ENCODE results near the gene RAB11B. TPM values are rescaled to one million over a fixed set of nuclear protein-coding genes. Genes with fewer than 3 reads are reported as not detected.
A peak's percentile ranks its signal among the peaks of the same experiment; 100 is the strongest.

The RAB11B gene
- total RNA-seq, 1 donor from 2014 or later, result 135 TPM

DNA sequence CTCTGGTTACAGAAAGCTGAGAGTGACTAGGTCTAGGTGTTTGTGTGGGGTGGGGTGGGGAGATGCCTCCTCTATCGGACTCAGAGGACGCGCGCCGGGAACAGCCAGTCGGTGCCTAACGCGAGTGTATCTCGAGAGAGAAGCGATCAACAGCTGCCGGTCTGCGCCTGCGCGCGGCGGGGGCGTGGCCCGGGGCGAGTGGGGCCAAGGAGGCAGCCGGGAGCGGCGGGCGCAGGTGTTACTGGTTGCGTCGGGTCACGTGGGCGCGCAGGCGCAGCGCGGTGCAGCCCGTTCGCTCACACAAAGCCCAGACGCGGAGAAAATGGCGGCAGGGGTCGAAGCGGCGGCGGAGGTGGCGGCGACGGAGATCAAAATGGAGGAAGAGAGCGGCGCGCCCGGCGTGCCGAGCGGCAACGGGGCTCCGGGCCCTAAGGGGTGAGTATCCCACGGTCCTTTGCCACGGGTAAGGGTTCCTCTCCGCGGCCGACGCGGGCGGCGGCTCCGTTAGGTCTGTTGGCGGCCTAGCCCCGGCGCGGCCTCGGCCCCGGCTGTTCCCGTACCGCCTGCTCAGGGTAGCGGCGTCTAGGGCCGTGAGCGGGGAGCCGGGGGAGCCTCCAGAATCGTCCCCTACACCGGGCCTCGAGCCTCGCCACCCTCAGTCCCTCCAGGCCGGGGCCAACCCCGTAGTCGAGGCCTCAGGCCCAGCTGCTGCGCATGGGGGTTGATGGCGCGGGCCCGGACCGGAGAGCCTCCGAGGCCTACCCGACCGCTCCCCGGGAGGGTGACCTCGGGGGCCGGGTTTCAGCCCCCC lies 54.7 kb downstream of the RAB11B start, which contains the start of gene HNRNPM:
Gene HNRNPM, plus strand, starts transcription at position 299 of the 811 bp plus-strand sequence. Its CDS starts 24 bp downstream, at position 323.
- peak within 1 kb of the TSS; percentile 96 for H3K4me3 Mint-ChIP-seq
- peaks cover 45% of the 10 kb centered on the region for H3K4me1 Mint-ChIP-seq
- H3K36me3 Mint-ChIP-seq (ENCODE audit: low read depth), result peaks cover 11% of the 10 kb centered on the region
- DNase-seq (ENCODE audit: low read depth, low spot score), result peak; percentile 100
- H3K9me3 Mint-ChIP-seq, result no peaks in the 10 kb centered on the region
- no peaks in the 10 kb centered on the region for H3K27me3 Mint-ChIP-seq (ENCODE audit: low read depth)
- TF ChIP-seq, protein P1, sequence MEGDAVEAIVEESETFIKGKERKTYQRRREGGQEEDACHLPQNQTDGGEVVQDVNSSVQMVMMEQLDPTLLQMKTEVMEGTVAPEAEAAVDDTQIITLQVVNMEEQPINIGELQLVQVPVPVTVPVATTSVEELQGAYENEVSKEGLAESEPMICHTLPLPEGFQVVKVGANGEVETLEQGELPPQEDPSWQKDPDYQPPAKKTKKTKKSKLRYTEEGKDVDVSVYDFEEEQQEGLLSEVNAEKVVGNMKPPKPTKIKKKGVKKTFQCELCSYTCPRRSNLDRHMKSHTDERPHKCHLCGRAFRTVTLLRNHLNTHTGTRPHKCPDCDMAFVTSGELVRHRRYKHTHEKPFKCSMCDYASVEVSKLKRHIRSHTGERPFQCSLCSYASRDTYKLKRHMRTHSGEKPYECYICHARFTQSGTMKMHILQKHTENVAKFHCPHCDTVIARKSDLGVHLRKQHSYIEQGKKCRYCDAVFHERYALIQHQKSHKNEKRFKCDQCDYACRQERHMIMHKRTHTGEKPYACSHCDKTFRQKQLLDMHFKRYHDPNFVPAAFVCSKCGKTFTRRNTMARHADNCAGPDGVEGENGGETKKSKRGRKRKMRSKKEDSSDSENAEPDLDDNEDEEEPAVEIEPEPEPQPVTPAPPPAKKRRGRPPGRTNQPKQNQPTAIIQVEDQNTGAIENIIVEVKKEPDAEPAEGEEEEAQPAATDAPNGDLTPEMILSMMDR (conservative IDR thresholded peaks at IDR 0.05), result no peak
- peak within 1 kb of the TSS; percentile 100 for H3K27ac Mint-ChIP-seq (ENCODE audit: unreplicated experiment)

DNA sequence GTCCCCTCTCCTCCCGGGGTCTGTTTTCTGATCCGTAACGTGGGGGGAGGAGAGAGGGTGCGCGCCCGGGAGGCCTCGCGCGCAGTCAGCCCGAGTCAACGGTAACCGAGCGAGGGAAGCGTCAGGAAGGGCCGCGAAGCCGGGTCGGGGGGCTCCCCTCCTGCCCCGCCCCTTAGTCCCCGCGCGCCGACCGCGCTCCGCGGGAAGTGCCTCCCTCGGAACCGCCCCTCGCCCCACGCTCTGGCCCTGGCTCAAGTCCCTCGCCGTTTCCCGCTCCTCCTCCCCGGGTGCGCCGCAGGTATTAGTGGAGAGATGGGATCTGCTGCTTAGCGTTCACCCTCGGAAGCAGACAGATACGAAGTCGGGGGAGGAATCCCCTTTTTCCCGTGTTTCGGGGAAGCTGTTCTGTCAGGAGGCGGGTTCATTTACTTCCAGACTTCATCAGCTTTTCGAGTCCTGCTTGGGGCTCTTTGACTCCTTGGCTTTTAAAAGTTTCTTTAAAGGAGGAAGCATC lies 55.4 kb downstream of the RAB11B start:
- Mint-ChIP-seq H3K27ac (ENCODE audit: unreplicated experiment) (peak overlapping the region; percentile 97), H3K27me3 (ENCODE audit: low read depth) (no peaks in the 10 kb centered on the region), H3K4me3 (peak overlapping the region; percentile 89), H3K9me3 (no peaks in the 10 kb centered on the region), H3K4me1 (peaks cover 49% of the 10 kb centered on the region), H3K36me3 (ENCODE audit: low read depth) (peaks cover 11% of the 10 kb centered on the region)
- TF ChIP-seq, protein P1 (conservative IDR thresholded peaks at IDR 0.05), result no peak
- peak; percentile 25 for DNase-seq (ENCODE audit: low read depth, low spot score)

- H3K27me3 Mint-ChIP-seq (ENCODE audit: low read depth), result no peaks in the 10 kb centered on the region
- no peak for DNase-seq (ENCODE audit: low read depth, low spot score)
- H3K36me3 Mint-ChIP-seq (ENCODE audit: low read depth), result peaks cover 11% of the 10 kb centered on the region
- H3K27ac Mint-ChIP-seq (ENCODE audit: unreplicated experiment), result peak overlapping the region; percentile 97
- H3K9me3 Mint-ChIP-seq, result no peaks in the 10 kb centered on the region
- TF ChIP-seq, protein P1 (conservative IDR thresholded peaks at IDR 0.05), result no peak
- H3K4me1 Mint-ChIP-seq, result peaks cover 50% of the 10 kb centered on the region
- peak overlapping the region; percentile 89 for H3K4me3 Mint-ChIP-seq
Measured at GRCh38 chr19:8446061-8446709, 56.0 kb downstream of the RAB11B start.

GRCh38 chr19:8449830-8450229 lies 59.7 kb downstream of the RAB11B start:
- DNase-seq (ENCODE audit: low read depth, low spot score), result no peak
- Mint-ChIP-seq H3K27me3 (ENCODE audit: low read depth) (no peaks in the 10 kb centered on the region), H3K4me3 (peak overlapping the region; percentile 16), H3K4me1 (peaks cover 58% of the 10 kb centered on the region), H3K36me3 (ENCODE audit: low read depth) (peaks cover 15% of the 10 kb centered on the region), H3K9me3 (no peaks in the 10 kb centered on the region), H3K27ac (ENCODE audit: unreplicated experiment) (peak overlapping the region; percentile 27)
- TF ChIP-seq, protein P1 (conservative IDR thresholded peaks at IDR 0.05), result no peak

DNA sequence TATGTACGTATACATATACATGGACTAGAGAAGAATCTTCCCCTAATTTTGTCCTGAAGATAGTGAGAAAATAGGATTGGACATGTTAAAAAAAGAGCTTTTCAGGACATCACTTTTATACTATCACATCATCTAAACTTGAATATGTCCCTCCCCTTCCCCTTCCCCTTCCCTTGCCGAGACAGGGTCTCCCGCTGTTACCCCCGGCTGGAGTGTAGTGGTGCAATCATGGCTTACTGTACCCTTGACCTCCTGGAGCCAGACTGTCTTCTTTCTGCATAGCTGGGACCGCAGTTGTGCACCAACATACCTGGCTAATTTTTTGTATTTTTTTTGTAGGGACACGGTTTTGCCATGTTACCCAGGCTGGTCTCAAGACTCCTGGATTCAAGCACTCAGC lies 61.2 kb downstream of the RAB11B start:
- Mint-ChIP-seq H3K27ac (ENCODE audit: unreplicated experiment) (no peak overlapping the region), H3K4me1 (peaks cover 58% of the 10 kb centered on the region), H3K4me3 (peak overlapping the region; percentile 41), H3K36me3 (ENCODE audit: low read depth) (peaks cover 14% of the 10 kb centered on the region), H3K9me3 (no peaks in the 10 kb centered on the region), H3K27me3 (ENCODE audit: low read depth) (no peaks in the 10 kb centered on the region)
- DNase-seq (ENCODE audit: low read depth, low spot score), result no peak
- TF ChIP-seq, protein P1 (conservative IDR thresholded peaks at IDR 0.05), result no peak

Data from neural crest cell (in vitro differentiated cells).